ENCODE measurements around the gene CSKMT.

- TF ChIP-seq CTCF (IDR thresholded peaks at IDR 0.05) (peak in 1 of 6 experiments; percentile 10), POLR2A (IDR thresholded peaks at IDR 0.05) (peak in 1 of 2 donors; percentile 58)
These were observed 13.9 kb downstream of the CSKMT start, which contains the start of gene UBXN1 for GRCh38 chr11:62678770-62679696.
